IgD-negative memory B cell (primary cell): Measurements from ENCODE around the gene PDGFD. TPM values are rescaled to one million over a fixed set of nuclear protein-coding genes. Genes with fewer than 3 reads are reported as not detected.

Experiments
- H3K27ac Mint-ChIP-seq, 3 donors: one replicate each; pipeline ENCODE4 v1.8.0; 2020 to 2022; ENCODE audit warnings: mild to moderate bottlenecking in 3 of 3, mixed read lengths in 3 of 3, moderate library complexity in 1 of 3
- H3K27me3 Mint-ChIP-seq: one replicate; pipeline ENCODE4 v1.8.0; 2021; ENCODE audit warnings: mixed read lengths
- H3K36me3 Mint-ChIP-seq: one replicate; pipeline ENCODE4 v1.8.0; 2020; ENCODE audit warnings: mild to moderate bottlenecking, mixed read lengths
- H3K4me1 Mint-ChIP-seq, 3 donors: one replicate each; pipeline ENCODE4 v1.8.0; 2020 to 2022; ENCODE audit warnings: mixed read lengths in 3 of 3, mild to moderate bottlenecking in 1 of 3
- H3K4me3 Mint-ChIP-seq, 4 donors: one replicate each; pipeline ENCODE4 v1.8.0; 2020 to 2022; ENCODE audit warnings: mild to moderate bottlenecking in 4 of 4, mixed read lengths in 4 of 4, moderate library complexity in 3 of 4
- H3K9me3 Mint-ChIP-seq, 3 donors: one replicate each; pipeline ENCODE4 v1.8.0; 2020 to 2021; ENCODE audit warnings: mixed read lengths in 3 of 3, mild to moderate bottlenecking in 1 of 3
- polyA plus RNA-seq: library from polyadenylated mRNA; unstranded; fragments of 300-500 nt; fragmentation: Illumina TruSeq; gene quantifications from one replicate; pipeline ENCODE4 v1.2.3, GENCODE V29; 2021

PDGFD gene
- polyA plus RNA-seq, 1 donor from 2014 or later = 2.3 TPM

DNA sequence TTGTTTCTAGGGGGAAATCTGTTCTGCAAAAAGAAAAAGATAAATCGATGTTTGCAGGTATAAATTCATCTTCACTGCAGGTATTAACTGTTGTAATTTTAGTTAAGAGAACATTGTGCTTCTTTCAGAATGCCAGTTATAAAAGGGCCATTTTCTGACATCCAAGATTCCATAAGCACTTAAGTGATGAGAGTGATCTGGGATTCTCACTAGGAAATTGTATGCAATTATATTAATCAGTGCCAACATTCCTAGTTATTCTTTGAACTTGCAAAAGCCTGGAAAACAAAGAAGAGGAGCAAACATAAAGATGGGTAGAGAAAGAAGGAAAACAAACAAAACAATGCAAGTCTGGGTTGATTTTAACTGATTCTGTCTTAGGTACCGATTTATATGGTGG lies 122.2 kb downstream of the PDGFD start:
- Mint-ChIP-seq H3K4me1 (no peaks in the 10 kb centered on the region), H3K27ac (no peak overlapping the region), H3K36me3 (peaks cover 2% of the 10 kb centered on the region), H3K4me3 (no peak overlapping the region), H3K9me3 (peaks cover 0 to 5% (median 0%) of the 10 kb centered on the region in 3 donors), H3K27me3 (no peaks in the 10 kb centered on the region)

DNA sequence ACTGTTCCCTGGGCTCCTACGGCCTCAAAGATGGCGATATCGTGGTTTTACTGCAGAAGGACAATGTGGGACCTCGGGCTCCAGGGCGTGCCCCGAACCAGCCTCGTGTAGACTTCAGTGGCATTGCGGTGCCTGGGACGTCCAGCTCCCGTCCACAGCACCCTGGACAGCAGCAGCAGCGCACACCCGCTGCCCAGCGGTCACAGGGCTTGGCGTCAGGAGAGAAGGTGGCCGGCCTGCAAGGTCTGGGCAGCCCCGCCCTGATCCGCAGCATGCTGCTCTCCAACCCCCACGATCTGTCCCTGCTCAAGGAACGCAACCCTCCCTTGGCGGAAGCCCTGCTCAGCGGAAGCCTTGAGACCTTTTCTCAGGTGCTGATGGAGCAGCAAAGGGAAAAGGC lies 127.0 kb downstream of the PDGFD start:
- H3K27me3 Mint-ChIP-seq = no peaks in the 10 kb centered on the region
- no peak overlapping the region for H3K4me3 Mint-ChIP-seq
- H3K9me3 Mint-ChIP-seq = peaks cover 0 to 5% (median 0%) of the 10 kb centered on the region in 3 donors
- H3K27ac Mint-ChIP-seq = no peak overlapping the region
- no peaks in the 10 kb centered on the region for H3K4me1 Mint-ChIP-seq
- H3K36me3 Mint-ChIP-seq = peaks cover 2% of the 10 kb centered on the region

DNA sequence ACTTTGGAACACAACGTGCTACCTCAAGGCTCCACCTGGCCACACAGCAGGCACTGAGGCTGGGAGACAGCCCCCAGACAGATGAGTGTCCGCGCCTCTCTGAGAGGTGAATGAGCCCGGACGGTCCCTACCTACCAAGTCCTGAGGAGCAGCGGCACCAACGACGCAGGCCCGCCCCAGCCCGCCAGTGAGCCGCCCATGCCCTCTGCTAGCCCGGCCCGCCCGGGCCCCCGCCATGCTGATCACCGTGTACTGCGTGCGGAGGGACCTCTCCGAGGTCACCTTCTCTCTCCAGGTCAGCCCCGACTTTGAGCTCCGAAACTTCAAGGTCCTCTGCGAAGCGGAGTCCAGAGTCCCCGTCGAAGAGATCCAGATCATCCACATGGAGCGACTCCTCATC lies 127.4 kb downstream of the PDGFD start, which contains the start of gene DDI1:
DDI1 (plus strand) TSS at position 53 of the 400 bp plus-strand sequence; CDS start at position 236, 183 bp downstream.
- Mint-ChIP-seq H3K4me1 (no peaks in the 10 kb centered on the region), H3K27me3 (no peaks in the 10 kb centered on the region), H3K27ac (no peak within 1 kb of the TSS), H3K9me3 (peaks cover 0 to 5% (median 3%) of the 10 kb centered on the region in 3 donors), H3K36me3 (peaks cover 2% of the 10 kb centered on the region), H3K4me3 (no peak within 1 kb of the TSS)

DNA sequence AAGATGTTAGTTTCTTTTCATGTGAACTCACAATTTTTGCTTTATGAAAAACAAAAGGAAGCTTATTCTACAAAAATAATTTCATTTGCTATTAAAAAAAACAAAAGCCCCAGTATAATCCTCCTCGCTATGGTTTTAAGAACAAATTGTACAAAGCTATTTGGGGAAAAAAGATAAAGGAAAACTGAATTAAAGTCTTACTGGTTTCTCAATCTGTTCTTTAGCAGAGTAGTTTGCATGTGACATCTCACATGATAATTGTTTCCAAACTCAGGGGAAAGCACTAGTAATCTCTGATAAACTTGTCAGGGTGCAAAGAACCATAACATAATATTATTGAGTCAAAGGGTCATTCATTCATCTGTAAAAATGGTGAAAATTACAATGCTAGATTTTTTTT lies 130.4 kb downstream of the PDGFD start:
- Mint-ChIP-seq H3K4me1 (no peaks in the 10 kb centered on the region), H3K27me3 (no peaks in the 10 kb centered on the region), H3K9me3 (peaks cover 2 to 5% (median 4%) of the 10 kb centered on the region in 3 donors), H3K27ac (no peak overlapping the region), H3K36me3 (no peaks in the 10 kb centered on the region), H3K4me3 (no peak overlapping the region)

DNA sequence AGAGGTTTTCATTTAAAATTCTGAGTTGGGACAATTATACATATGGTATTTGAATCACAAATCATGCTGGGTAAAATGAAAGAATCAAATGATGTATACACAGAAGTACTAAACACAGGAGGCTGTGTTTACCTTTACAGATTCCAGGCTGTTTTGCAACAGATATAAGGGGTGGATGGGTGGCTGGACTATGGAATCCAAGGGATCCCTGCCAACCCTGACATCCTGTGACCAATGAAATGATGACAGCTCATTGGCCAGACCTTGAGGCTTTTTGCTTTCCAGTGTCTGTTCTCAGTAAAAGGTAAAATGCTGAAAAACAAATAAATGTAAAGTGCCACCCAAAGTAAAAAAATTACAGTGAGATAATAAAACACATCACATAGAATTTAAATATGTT lies 130.8 kb downstream of the PDGFD start:
- Mint-ChIP-seq H3K4me3 (no peak overlapping the region), H3K4me1 (no peaks in the 10 kb centered on the region), H3K27ac (no peak overlapping the region), H3K9me3 (peaks cover 2 to 5% (median 4%) of the 10 kb centered on the region in 3 donors), H3K27me3 (no peaks in the 10 kb centered on the region), H3K36me3 (no peaks in the 10 kb centered on the region)

DNA sequence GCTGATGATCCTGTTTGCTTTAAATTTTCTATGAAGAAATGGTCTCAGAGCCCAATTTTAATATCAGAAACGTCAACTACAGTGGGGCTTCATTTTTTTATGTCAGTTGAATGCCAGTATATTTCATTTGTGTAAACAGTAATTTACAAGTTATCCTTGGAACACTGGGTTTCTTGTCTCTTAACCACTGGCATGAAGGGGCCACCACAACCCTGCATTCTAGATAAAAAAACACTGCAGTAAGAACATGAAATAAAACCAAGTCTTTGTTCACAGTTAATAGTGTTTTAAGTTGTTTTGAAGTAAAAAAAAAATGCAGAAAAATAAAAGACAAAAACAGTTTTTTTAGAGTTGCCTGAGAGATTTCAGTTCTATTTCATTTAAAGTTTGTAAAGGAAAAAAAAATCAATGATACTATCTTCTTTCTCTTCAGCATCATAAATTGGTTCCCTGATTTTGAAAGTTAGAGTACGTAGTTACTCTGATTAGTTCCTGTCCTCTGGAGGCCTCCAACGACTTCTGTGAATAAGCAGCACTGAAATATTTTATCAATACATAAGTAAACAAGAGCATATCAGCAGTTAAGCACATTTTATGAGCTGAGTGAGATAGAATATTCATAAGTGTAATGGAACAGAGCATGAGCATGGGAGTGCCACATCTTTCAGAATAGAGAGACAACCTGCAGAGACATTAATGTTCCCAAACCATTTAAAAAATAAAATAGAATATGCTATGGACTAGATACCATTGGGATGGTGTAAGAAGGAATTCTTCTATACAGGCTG lies 135.3 kb downstream of the PDGFD start:
- Mint-ChIP-seq H3K27ac (no peak overlapping the region), H3K9me3 (peaks cover 0 to 4% (median 2%) of the 10 kb centered on the region in 3 donors), H3K4me3 (no peak overlapping the region), H3K4me1 (no peaks in the 10 kb centered on the region), H3K27me3 (no peaks in the 10 kb centered on the region), H3K36me3 (no peaks in the 10 kb centered on the region)

DNA sequence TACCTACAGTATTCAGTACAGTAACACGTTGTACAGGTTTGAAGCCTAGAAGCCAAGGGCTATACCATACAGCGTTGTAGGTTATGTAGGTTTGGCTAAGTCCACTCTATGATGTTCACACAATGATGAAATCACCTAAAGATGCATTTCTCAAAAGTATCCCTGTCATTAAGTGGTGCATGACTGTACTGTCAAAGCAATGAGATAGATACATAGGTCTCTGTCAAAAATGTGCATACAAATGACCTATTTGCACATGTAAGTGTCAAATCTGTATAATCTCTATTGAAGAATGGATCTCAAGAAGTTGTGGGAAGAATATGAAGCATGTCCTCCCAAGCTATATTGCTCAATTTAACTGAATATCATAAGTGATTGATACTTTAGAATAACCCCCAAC lies 139.4 kb downstream of the PDGFD start:
- H3K4me1 Mint-ChIP-seq = no peaks in the 10 kb centered on the region
- H3K36me3 Mint-ChIP-seq = no peaks in the 10 kb centered on the region
- H3K4me3 Mint-ChIP-seq = no peak overlapping the region
- no peak overlapping the region for H3K27ac Mint-ChIP-seq
- no peaks in the 10 kb centered on the region for H3K27me3 Mint-ChIP-seq
- no peaks in the 10 kb centered on the region for H3K9me3 Mint-ChIP-seq

DNA sequence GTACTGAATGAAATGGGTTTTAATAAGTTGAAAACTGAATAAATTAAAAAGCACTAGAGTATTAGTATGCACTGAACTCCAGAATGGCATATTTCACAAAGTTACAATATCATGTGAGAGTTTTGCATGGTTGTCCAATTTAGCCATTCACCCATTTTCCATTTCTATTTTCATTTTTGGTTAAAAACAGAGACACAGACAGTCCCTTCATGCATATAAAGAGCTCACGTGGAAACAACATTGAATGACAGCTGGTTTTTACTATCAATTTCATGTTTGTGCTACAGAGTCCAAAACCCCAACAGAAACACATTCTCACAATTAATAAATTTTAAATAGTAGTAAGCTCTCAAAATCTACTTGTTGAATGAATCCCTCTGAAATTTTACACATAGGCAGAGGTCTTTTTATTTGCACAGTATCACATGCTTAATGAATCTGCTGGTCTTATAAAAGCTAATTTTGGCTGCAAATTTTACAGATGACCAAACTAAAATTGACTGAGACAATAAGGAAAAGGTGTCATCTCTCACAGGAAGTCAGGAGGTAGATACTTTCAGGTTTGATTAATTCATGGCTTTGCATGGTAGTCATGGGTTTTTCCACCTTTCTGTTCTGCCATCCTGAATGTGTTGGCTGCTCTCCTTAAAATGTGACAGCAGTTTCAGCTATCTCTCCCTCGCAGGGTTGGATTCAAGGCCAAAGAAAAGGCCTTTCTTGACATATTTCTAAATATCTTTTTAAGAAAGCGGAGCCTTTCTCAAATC lies 148.1 kb downstream of the PDGFD start:
- Mint-ChIP-seq H3K27ac (no peak overlapping the region), H3K4me3 (no peak overlapping the region), H3K9me3 (no peaks in the 10 kb centered on the region), H3K4me1 (no peaks in the 10 kb centered on the region), H3K27me3 (no peaks in the 10 kb centered on the region), H3K36me3 (no peaks in the 10 kb centered on the region)

DNA sequence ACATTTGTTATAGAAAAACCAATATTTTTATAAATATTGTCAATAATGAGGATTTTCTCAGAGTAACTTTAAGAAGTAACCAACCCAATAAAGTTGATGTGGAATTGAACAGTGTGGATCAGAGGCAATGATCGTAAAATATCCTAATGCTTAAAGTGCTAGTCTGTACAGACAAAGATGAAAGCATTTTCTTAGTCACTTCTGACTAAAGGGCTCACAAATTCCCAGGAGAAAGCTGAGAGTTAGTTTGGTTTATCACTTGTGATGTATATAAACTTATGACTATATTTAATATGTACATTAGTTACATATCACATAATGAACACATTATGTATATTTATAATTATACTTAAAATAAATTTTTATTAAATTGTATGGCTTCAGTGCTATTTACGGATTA lies 152.9 kb downstream of the PDGFD start:
- no peaks in the 10 kb centered on the region for H3K27me3 Mint-ChIP-seq
- no peak overlapping the region for H3K27ac Mint-ChIP-seq
- H3K9me3 Mint-ChIP-seq = no peaks in the 10 kb centered on the region
- no peaks in the 10 kb centered on the region for H3K36me3 Mint-ChIP-seq
- H3K4me1 Mint-ChIP-seq = no peaks in the 10 kb centered on the region
- H3K4me3 Mint-ChIP-seq = no peak overlapping the region

DNA sequence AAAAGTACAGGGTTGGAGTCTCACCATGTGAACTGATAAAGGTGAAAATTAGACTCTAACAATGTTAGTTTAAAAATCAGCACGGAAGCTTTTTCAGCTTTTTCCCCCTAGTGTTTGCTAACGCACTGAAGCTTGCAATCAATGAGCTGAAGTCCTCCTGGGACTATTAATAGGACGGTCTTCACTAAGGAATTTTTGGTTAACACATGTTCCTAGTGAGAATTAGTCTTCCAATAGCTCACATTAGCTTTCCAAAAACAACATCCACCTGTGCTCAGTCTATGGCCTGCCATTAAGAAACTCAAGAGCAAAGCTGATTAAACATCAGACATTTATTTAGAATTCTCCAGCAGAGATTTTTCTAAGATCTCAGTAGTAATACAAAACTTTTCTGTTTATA lies 154.2 kb downstream of the PDGFD start:
- H3K9me3 Mint-ChIP-seq = no peaks in the 10 kb centered on the region
- no peaks in the 10 kb centered on the region for H3K36me3 Mint-ChIP-seq
- no peaks in the 10 kb centered on the region for H3K4me1 Mint-ChIP-seq
- no peaks in the 10 kb centered on the region for H3K27me3 Mint-ChIP-seq
- no peak overlapping the region for H3K4me3 Mint-ChIP-seq
- H3K27ac Mint-ChIP-seq = no peak overlapping the region

DNA sequence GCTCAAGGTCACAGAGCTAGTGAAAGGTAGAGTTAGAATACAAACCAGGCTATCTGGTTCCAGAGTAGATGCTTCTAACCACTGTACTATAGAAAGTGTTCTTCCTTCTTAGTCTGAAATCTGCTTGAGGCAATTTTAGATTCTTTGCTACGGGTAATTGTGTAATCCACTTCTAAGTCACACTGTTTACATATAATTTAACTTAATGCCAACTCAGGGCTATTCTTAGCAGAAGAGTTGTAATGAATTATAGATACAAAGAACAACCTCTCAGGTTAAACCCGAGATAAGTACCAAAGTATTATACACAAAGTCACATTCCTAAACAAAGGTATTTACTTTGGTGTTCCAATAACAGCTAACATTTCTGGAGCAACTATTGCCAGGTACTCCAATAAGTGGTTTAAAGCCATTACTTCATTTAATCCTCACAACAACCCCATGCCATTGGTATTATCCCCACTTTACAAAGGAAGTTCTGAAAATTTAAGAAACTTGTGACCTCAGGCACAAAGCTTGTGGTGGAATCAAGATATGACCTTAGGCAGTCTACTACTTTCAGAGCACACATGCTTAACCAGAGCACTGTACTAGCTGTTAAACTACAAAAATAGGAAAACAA lies 158.6 kb downstream of the PDGFD start:
- H3K36me3 Mint-ChIP-seq = no peaks in the 10 kb centered on the region
- no peaks in the 10 kb centered on the region for H3K4me1 Mint-ChIP-seq
- H3K27me3 Mint-ChIP-seq = no peaks in the 10 kb centered on the region
- no peaks in the 10 kb centered on the region for H3K9me3 Mint-ChIP-seq
- H3K27ac Mint-ChIP-seq = no peak overlapping the region
- H3K4me3 Mint-ChIP-seq = peak overlapping the region in 1 of 4 donors; percentile 17

DNA sequence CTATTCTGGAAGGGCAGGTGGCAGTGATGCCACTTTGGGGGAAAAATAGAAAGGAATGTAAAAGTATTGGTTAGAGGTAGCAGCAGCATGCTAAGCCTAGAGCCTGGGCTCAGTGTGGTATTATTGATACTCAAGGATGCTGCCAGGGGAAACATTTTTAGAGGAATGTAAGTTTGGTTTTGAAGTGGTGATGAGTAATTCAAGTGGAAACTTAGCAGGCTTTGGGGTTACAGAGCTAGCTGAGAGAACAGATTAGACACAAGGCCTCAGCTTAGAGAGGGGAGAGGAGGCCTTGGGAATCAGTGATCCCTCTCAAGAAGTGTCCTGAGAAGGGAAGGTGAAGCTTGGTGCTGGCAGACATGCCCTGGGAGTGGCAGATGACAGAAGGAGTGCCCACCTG lies 160.5 kb downstream of the PDGFD start:
- Mint-ChIP-seq H3K9me3 (no peaks in the 10 kb centered on the region), H3K27ac (no peak overlapping the region), H3K4me1 (no peaks in the 10 kb centered on the region), H3K27me3 (no peaks in the 10 kb centered on the region), H3K4me3 (no peak overlapping the region), H3K36me3 (no peaks in the 10 kb centered on the region)

DNA sequence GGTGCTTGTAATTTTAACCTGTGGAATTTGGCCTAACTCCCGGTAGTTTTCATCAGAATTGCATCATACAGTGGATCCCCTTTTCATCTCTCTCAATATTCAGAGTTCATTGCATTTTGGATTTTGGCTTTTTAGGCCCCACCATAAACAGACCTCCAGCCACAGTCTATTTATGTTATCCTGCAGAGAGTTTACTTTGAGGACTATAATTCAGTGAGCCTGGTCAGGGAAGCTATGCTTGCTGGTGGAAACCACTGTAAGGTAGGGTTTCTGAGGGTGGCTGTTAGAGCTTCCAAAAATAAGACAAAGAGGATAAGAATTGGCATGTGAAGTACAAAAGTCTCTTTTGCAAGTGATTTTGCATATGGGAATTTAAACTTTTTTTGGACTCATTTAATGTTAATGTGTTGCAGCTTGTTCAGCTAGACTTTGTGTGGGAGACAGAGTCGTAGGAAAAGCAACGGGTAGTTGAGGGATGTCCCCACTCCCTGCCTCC lies 162.3 kb downstream of the PDGFD start:
- no peak overlapping the region for H3K4me3 Mint-ChIP-seq
- H3K36me3 Mint-ChIP-seq = no peaks in the 10 kb centered on the region
- no peak overlapping the region for H3K27ac Mint-ChIP-seq
- H3K9me3 Mint-ChIP-seq = no peaks in the 10 kb centered on the region
- H3K27me3 Mint-ChIP-seq = no peaks in the 10 kb centered on the region
- H3K4me1 Mint-ChIP-seq = peaks cover 0 to 1% (median 0%) of the 10 kb centered on the region in 3 donors

DNA sequence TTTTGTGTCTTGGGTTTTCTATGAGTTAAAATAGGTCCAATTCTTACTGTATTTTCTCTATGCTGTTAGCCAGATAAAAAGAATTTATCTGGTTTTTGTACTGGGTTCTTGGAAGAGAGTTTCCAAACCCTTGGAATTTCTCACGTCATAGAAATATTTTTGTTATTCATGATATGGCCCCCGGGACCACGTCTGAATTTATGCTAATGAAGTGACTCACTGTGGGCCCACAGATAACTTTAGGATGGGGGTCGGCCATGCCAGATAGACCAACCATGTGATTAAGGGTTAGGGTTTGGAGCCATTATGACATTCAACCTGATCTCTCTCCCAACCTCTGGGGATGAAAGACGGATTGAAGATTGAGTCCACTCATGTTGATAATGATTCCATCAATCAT lies 163.1 kb downstream of the PDGFD start:
- Mint-ChIP-seq H3K4me3 (no peak overlapping the region), H3K36me3 (no peaks in the 10 kb centered on the region), H3K27me3 (no peaks in the 10 kb centered on the region), H3K9me3 (no peaks in the 10 kb centered on the region), H3K27ac (no peak overlapping the region), H3K4me1 (peaks cover 0 to 1% (median 0%) of the 10 kb centered on the region in 3 donors)

DNA sequence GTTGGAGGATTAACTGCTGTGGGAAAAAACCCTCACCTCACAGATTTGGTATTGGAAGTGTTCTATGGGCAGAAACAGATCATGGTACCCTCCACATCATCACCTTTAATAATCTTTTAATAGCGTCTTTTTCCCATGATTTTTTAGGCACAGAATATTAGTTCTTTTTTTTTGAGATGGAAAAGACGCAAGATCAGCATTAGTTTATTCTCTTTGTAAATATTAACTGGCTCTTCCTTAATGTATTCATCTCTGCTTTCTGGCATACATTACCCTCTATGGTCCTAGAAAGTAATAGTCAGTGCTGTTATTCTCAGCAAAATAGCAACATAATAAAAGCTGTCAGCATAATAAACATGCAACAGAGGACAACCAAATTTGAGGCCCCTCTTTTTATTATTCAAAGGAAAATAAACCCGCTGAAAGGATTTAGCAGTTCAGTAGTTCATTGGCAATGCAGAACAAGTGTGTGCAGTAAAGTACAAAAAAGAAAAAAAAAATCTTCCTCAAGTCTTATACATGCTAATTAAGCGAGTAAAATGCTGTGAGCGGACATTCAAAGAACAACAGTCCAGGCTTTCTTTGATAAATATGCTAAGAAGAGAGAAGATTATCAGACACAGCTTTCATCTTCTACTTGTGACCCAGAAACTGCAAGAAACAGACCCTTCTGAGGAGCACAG lies 165.0 kb downstream of the PDGFD start:
- no peaks in the 10 kb centered on the region for H3K27me3 Mint-ChIP-seq
- H3K36me3 Mint-ChIP-seq = no peaks in the 10 kb centered on the region
- peaks cover 0 to 1% (median 0%) of the 10 kb centered on the region in 3 donors for H3K4me1 Mint-ChIP-seq
- H3K9me3 Mint-ChIP-seq = no peaks in the 10 kb centered on the region
- H3K27ac Mint-ChIP-seq = no peak overlapping the region
- H3K4me3 Mint-ChIP-seq = no peak overlapping the region
